SK-N-SH treated with all-trans-retinoic acid at 6 μM for 48 hours (cell line): Measurements from ENCODE around the gene ERC1.
"Not testable (repeated sequence)": the region's sequence is repeated elsewhere in the genome, so short reads cannot be mapped to it uniquely, and the experiment has no call there.

Source experiments
- ATAC-seq: fragments of 200-7000 bp; cut with Tn5 transposase; 3 replicates; pipeline ENCODE4 v1.9.1; 2020; ENCODE audit warnings: mild to moderate bottlenecking, moderate library complexity
- ARNTL ChIP-seq: fragments of 450-650 bp; formaldehyde crosslinking; IDR thresholded peaks from 2 replicates; pipeline ENCODE4 v1.5.0; 2020; ENCODE audit warnings: low read depth, mild to moderate bottlenecking, moderate library complexity, borderline replicate concordance
- BACH2 ChIP-seq: fragments of 250-450 bp; sonication (Bioruptor Pico); IDR thresholded peaks from 2 replicates; pipeline ENCODE4 v1.9.0; 2021; ENCODE audit warnings: mild to moderate bottlenecking, borderline replicate concordance
- CREB5 ChIP-seq: fragments of 250-450 bp; sonication (Bioruptor Pico); IDR thresholded peaks from 2 replicates; pipeline ENCODE4 v1.5.1; 2020; ENCODE audit warnings: low read depth, mild to moderate bottlenecking, moderate library complexity
- ESRRG ChIP-seq: fragments of 250-450 bp; sonication (Bioruptor Pico); IDR thresholded peaks from 2 replicates; pipeline ENCODE4 v1.6.1; 2021; ENCODE audit warnings: mild to moderate bottlenecking
- GLIS3 ChIP-seq: fragments of 250-450 bp; sonication (Bioruptor Pico); IDR thresholded peaks from 2 replicates; pipeline ENCODE4 v1.5.0; 2020; ENCODE audit warnings: mild to moderate bottlenecking, moderate library complexity
- ISL1 ChIP-seq: fragments of 250-450 bp; sonication (Bioruptor Pico); IDR thresholded peaks from 2 replicates; pipeline ENCODE4 v2.1.2; 2022; ENCODE audit warnings: mild to moderate bottlenecking, moderate library complexity
- OSR1 ChIP-seq: fragments of 250-450 bp; sonication (Bioruptor Pico); IDR thresholded peaks from 2 replicates; pipeline ENCODE4 v1.8.0; 2022; ENCODE audit warnings: moderate library complexity, mild to moderate bottlenecking, inconsistent platforms
- PATZ1 ChIP-seq: fragments of 250-450 bp; sonication (Bioruptor Pico); IDR thresholded peaks from 2 replicates; pipeline ENCODE4 v1.8.0; 2020; ENCODE audit warnings: mild to moderate bottlenecking, moderate library complexity, borderline replicate concordance
- POU6F1 ChIP-seq: fragments of 250-450 bp; sonication (Bioruptor Pico); IDR thresholded peaks from 2 replicates; pipeline ENCODE4 v1.8.0; 2021; ENCODE audit warnings: low read depth, mild to moderate bottlenecking, moderate library complexity, borderline replicate concordance
- PPARA ChIP-seq: fragments of 250-450 bp; sonication (Bioruptor Pico); IDR thresholded peaks from 2 replicates; pipeline ENCODE4 v1.5.0; 2020; ENCODE audit warnings: mild to moderate bottlenecking, borderline replicate concordance
- RARB ChIP-seq: fragments of 250-450 bp; sonication (Bioruptor Pico); IDR thresholded peaks from 2 replicates; pipeline ENCODE4 v1.8.0; 2021; ENCODE audit warnings: mild to moderate bottlenecking, moderate library complexity
- TCF4 ChIP-seq: fragments of 250-450 bp; sonication (Bioruptor Pico); IDR thresholded peaks from 2 replicates; pipeline ENCODE4 v1.8.0; 2021; ENCODE audit warnings: mild to moderate bottlenecking, moderate library complexity, borderline replicate concordance
- TSHZ2 ChIP-seq: fragments of 250-450 bp; sonication (Bioruptor Pico); IDR thresholded peaks from 2 replicates; pipeline ENCODE4 v1.5.0; 2020; ENCODE audit warnings: mild to moderate bottlenecking, moderate library complexity
- ZC3H10 ChIP-seq: fragments of 250-450 bp; sonication (Bioruptor Pico); IDR thresholded peaks from 2 replicates; pipeline ENCODE4 v1.5.1; 2021; ENCODE audit warnings: mild to moderate bottlenecking, moderate library complexity
- ZFP30 ChIP-seq: fragments of 450-650 bp; formaldehyde crosslinking; IDR thresholded peaks from 2 replicates; pipeline ENCODE4 v1.5.0; 2022; ENCODE audit warnings: mild to moderate bottlenecking, moderate library complexity
- ZNF565 ChIP-seq: fragments of 450-650 bp; formaldehyde crosslinking; conservative IDR thresholded peaks from 2 replicates; pipeline ENCODE4 v1.5.0; 2020; ENCODE audit warnings: low read depth, mild to moderate bottlenecking, moderate library complexity
- ZNF8 ChIP-seq: fragments of 450-650 bp; formaldehyde crosslinking; IDR thresholded peaks from 2 replicates; pipeline ENCODE4 v1.5.0; 2020; ENCODE audit warnings: mild to moderate bottlenecking, moderate library complexity

The ERC1 gene

GRCh38 chr12:1093166-1093751 is 102.2 kb downstream of the ERC1 start (continued):
- TF ChIP-seq TSHZ2 (CRISPR knock-in tag) (no peak), POU6F1 (CRISPR knock-in tag) (no peak), ZNF8 (CRISPR knock-in tag) (no peak), OSR1 (no peak)
- TF ChIP-seq, all 23 proteins: peak for 0

- TF ChIP-seq ZC3H10 (CRISPR knock-in tag): no peak
- TF ChIP-seq ARNTL (CRISPR knock-in tag): no peak
- TF ChIP-seq PPARA (CRISPR knock-in tag): no peak
- TF ChIP-seq RARB (CRISPR knock-in tag): no peak
- TF ChIP-seq ZNF565 (CRISPR knock-in tag): no peak
- TF ChIP-seq ZFP30 (CRISPR knock-in tag): no peak
- no peak for TF ChIP-seq GLIS3 (CRISPR knock-in tag)
- no peak for TF ChIP-seq PATZ1 (CRISPR knock-in tag)
- no peak for TF ChIP-seq BACH2 (CRISPR knock-in tag)
- TF ChIP-seq OSR1: no peak
- no peak for ATAC-seq
Observed at GRCh38 chr12:1094714-1095113, 103.7 kb downstream of the ERC1 start.

GRCh38 chr12:1099158-1099557 is 108.1 kb downstream of the ERC1 start:
- TF ChIP-seq ISL1: no peak
- TF ChIP-seq CREB5 (CRISPR knock-in tag): no peak
- no peak for TF ChIP-seq PATZ1 (CRISPR knock-in tag)
- ATAC-seq: no peak

- ATAC-seq: not testable (repeated sequence)
Observed at GRCh38 chr12:1099618-1100017, 108.6 kb downstream of the ERC1 start.

- TF ChIP-seq ESRRG (no peak), PPARA (CRISPR knock-in tag) (no peak), ZNF8 (CRISPR knock-in tag) (no peak), ZNF565 (CRISPR knock-in tag) (no peak), TCF4 (CRISPR knock-in tag) (no peak)
- ATAC-seq: no peak
Observed at GRCh38 chr12:1102115-1102514, 111.1 kb downstream of the ERC1 start.
